ENCODE measurements around the gene AGFG2. TPM values are rescaled to one million over a fixed set of nuclear protein-coding genes. Genes with fewer than 3 reads are reported as not detected.

Gene AGFG2
- total and polyA plus RNA-seq, 9 donors, result 6.1 to 13.7 (median 12.1) TPM

DNA sequence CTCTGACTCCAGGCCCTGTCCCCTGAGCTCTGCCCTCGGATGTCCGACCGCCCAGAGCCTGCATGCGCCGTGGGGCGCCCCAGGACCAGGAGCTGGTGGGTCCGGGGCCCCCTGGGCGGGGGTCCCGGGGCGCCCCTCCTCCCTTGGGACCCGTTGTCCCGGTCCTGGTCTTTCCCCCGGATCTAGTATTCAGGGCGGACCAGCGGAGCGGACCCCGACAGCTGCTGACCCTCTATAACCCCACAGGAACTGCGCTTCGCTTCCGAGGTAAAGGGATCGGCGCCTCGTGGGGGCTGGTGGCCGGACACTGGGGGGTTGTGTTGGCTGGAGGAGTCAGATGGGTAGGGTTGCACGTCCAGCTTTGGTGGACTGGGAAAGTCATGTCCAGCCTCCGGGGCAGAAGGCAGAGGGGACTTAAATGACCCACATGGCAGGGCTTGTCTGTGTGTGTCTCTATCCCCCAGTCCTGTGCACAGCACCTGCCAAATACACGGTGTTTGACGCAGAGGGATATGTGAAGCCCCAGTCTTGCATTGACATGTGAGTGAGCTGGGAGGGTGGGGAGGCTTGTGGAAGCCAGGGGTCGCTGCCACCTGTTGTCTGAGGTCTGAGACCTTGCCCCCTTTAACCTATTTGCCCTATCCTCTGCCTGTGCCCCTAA, 73.9 kb downstream of the AGFG2 start:
- WGBS (ENCODE audit: insufficient coverage), result 1% methylated on average over 15 of the region's 29 CpGs

DNA sequence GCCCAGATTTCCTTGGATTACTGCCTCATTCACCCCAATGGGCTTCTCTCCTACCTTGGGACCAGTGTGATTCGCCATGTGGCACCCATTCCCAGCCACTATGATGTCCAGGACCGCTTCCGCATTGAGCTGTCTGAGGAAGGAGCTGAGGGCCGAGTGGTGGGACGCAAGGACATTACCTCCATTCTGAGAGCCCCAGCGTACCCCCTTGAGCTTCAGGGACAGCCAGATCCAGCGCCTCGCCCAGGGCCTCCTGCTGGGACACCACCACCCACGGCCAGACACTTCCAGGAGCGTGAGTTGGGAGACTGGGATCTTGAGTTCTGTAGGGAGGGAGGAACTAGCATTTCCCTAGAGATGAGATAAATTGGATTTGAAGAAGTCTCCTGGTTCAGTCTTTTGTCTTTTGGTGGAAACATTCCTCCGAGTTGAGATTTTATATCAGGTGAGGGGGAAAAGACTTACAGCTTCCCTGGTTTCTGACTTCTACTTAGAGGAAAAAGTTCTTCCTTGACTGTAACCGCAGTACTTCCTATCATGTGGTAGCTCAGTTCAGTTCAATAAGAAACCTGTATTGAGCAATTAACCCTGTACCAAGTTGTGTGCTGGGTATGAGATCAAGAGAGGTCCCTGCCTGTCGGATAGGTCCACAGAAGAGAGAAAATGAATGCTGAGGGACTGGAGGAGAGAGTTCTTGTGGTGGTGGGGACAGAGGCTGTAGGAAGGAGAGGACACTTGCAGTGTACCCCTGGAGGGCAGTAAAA, 74.6 kb downstream of the AGFG2 start:
- Histone ChIP-seq H3K9me3 (replicated peaks; ENCODE audit: control insufficient read depth, low read depth, low read length) (no peaks in the 10 kb centered on the region), H3K4me3 (ENCODE audit: low read length) (no peak overlapping the region), H3K27ac (ENCODE audit: low read length) (no peak overlapping the region), H3K27me3 (ENCODE audit: control insufficient read depth, insufficient read depth, low read length) (no peaks in the 10 kb centered on the region), H3K4me1 (ENCODE audit: control insufficient read depth, insufficient read depth, low read length) (peaks cover 10% of the 10 kb centered on the region), H3K36me3 (ENCODE audit: control insufficient read depth, insufficient read depth, low read length) (peaks cover 9% of the 10 kb centered on the region)
- DNase-seq, result no peak
- WGBS (ENCODE audit: insufficient coverage), result 97% methylated on average over 5 of the region's 13 CpGs

More for the DNA sequence above, 73.9 kb downstream of the AGFG2 start:
- Histone ChIP-seq H3K4me3 (ENCODE audit: low read length) (peak overlapping the region; percentile 88), H3K27ac (ENCODE audit: low read length) (peak overlapping the region; percentile 52), H3K36me3 (ENCODE audit: control insufficient read depth, insufficient read depth, low read length) (peaks cover 9% of the 10 kb centered on the region), H3K4me1 (ENCODE audit: control insufficient read depth, insufficient read depth, low read length) (peaks cover 10% of the 10 kb centered on the region), H3K9me3 (replicated peaks; ENCODE audit: control insufficient read depth, low read depth, low read length) (no peaks in the 10 kb centered on the region), H3K27me3 (ENCODE audit: control insufficient read depth, insufficient read depth, low read length) (no peaks in the 10 kb centered on the region)
- DNase-seq, result peak; percentile 51

DNA sequence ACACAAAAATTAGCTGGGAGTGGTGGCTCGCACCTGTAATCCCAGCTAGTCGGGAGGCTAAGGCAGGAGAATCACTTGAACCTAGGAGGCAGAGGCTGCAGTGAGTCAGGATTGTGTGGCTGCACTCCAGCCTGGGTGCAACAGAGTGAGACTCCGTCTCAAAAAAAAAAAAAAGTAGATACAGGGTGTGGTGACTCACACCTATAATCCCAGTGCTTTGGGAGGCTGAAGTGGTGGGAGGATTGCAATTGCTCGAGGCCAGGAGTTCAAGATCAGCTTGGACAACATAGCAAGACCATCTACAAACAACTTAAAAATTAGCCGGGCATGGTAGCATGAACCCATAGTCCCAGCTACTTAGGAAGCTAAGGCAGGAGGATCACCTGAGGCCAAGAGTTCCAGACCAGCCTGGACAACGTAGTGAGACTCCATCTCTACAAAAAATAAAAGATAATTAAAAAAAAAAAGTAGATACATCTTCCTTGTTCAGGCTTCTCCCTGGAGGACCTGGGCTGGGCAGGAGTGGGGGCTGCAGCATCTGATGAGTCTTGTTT, 75.4 kb downstream of the AGFG2 start:
- Histone ChIP-seq H3K4me3 (ENCODE audit: low read length) (no peak overlapping the region), H3K36me3 (ENCODE audit: control insufficient read depth, insufficient read depth, low read length) (peaks cover 9% of the 10 kb centered on the region), H3K27ac (ENCODE audit: low read length) (no peak overlapping the region), H3K4me1 (ENCODE audit: control insufficient read depth, insufficient read depth, low read length) (peaks cover 10% of the 10 kb centered on the region), H3K27me3 (ENCODE audit: control insufficient read depth, insufficient read depth, low read length) (no peaks in the 10 kb centered on the region), H3K9me3 (replicated peaks; ENCODE audit: control insufficient read depth, low read depth, low read length) (no peaks in the 10 kb centered on the region)
- 100% methylated on average over 1 of the region's 6 CpGs for WGBS (ENCODE audit: insufficient coverage)
- no peak for DNase-seq

Other genes starting within 250 kb of the AGFG2 start
- not detected for gene SPDYE3, start 231.5 kb upstream of the AGFG2 start, total RNA-seq
- gene SPDYE3, start 231.5 kb upstream of the AGFG2 start, polyA plus RNA-seq (ENCODE audit: insufficient read depth in 1 of 8, insufficient read length in 8 of 8, low replicate concordance in 1 of 8), result 1 to 10 TPM; 4.0 to 6.2 (median 5.3) TPM
- gene PILRB, start 181.1 kb upstream of the AGFG2 start, total RNA-seq, result 13.9 TPM
- gene PILRB, start 181.1 kb upstream of the AGFG2 start, polyA plus RNA-seq (ENCODE audit: insufficient read depth in 1 of 8, insufficient read length in 8 of 8, low replicate concordance in 1 of 8), result 10 to 100 TPM; 11.4 to 39.8 (median 18.0) TPM
- gene PILRA, start 165.7 kb upstream of the AGFG2 start, total RNA-seq, result 1.3 TPM
- 1 to 10 TPM; 1.7 to 6.1 (median 2.3) TPM for gene PILRA, start 165.7 kb upstream of the AGFG2 start, polyA plus RNA-seq (ENCODE audit: insufficient read depth in 1 of 8, insufficient read length in 8 of 8, low replicate concordance in 1 of 8)
- gene ZCWPW1, start 110.5 kb upstream of the AGFG2 start, total RNA-seq, result 5.2 TPM
- gene ZCWPW1, start 110.5 kb upstream of the AGFG2 start, polyA plus RNA-seq (ENCODE audit: insufficient read depth in 1 of 8, insufficient read length in 8 of 8, low replicate concordance in 1 of 8), result 1 to 10 TPM; 4.4 to 8.9 (median 5.4) TPM
- 23.5 TPM for gene MEPCE, start 109.4 kb upstream of the AGFG2 start, total RNA-seq
- 10 to 100 TPM; 32.4 to 44.4 (median 38.5) TPM for gene MEPCE, start 109.4 kb upstream of the AGFG2 start, polyA plus RNA-seq (ENCODE audit: insufficient read depth in 1 of 8, insufficient read length in 8 of 8, low replicate concordance in 1 of 8)
- 21.7 TPM for gene PPP1R35, start 102.7 kb upstream of the AGFG2 start, total RNA-seq
- gene PPP1R35, start 102.7 kb upstream of the AGFG2 start, polyA plus RNA-seq (ENCODE audit: insufficient read depth in 1 of 8, insufficient read length in 8 of 8, low replicate concordance in 1 of 8), result 10 to 100 TPM; 10.9 to 25.2 (median 15.2) TPM
- 1.2 TPM for gene SPACDR, start 74.9 kb upstream of the AGFG2 start, total RNA-seq
- 1 to 10 TPM in 7 of 8 donors, under 1 TPM in 1; 0.98 to 3.4 (median 1.6) TPM for gene SPACDR, start 74.9 kb upstream of the AGFG2 start, polyA plus RNA-seq (ENCODE audit: insufficient read depth in 1 of 8, insufficient read length in 8 of 8, low replicate concordance in 1 of 8)
- 28.9 TPM for gene TSC22D4, start 60.0 kb upstream of the AGFG2 start, total RNA-seq
- gene TSC22D4, start 60.0 kb upstream of the AGFG2 start, polyA plus RNA-seq (ENCODE audit: insufficient read depth in 1 of 8, insufficient read length in 8 of 8, low replicate concordance in 1 of 8), result 10 to 100 TPM; 36.7 to 59.3 (median 47.9) TPM
- gene NYAP1, start 55.3 kb upstream of the AGFG2 start, total RNA-seq, result 1.6 TPM
- 1 to 10 TPM; 1.5 to 2.9 (median 2.5) TPM for gene NYAP1, start 55.3 kb upstream of the AGFG2 start, polyA plus RNA-seq (ENCODE audit: insufficient read depth in 1 of 8, insufficient read length in 8 of 8, low replicate concordance in 1 of 8)
- 0.98 TPM for gene SAP25, start 34.7 kb downstream of the AGFG2 start, total RNA-seq
- gene SAP25, start 34.7 kb downstream of the AGFG2 start, polyA plus RNA-seq (ENCODE audit: insufficient read depth in 1 of 8, insufficient read length in 8 of 8, low replicate concordance in 1 of 8), result 1 to 10 TPM; 1.5 to 8.3 (median 3.8) TPM
- 8.9 TPM for gene LRCH4, start 46.9 kb downstream of the AGFG2 start, total RNA-seq
- 10 to 100 TPM; 19.9 to 35.5 (median 27.9) TPM for gene LRCH4, start 46.9 kb downstream of the AGFG2 start, polyA plus RNA-seq (ENCODE audit: insufficient read depth in 1 of 8, insufficient read length in 8 of 8, low replicate concordance in 1 of 8)
- 0.80 TPM for gene FBXO24, start 47.1 kb downstream of the AGFG2 start, total RNA-seq
- 1 to 10 TPM; 1.1 to 2.2 (median 1.5) TPM for gene FBXO24, start 47.1 kb downstream of the AGFG2 start, polyA plus RNA-seq (ENCODE audit: insufficient read depth in 1 of 8, insufficient read length in 8 of 8, low replicate concordance in 1 of 8)
- gene PCOLCE, start 63.2 kb downstream of the AGFG2 start, total RNA-seq, result 194 TPM
- gene PCOLCE, start 63.2 kb downstream of the AGFG2 start, polyA plus RNA-seq (ENCODE audit: insufficient read depth in 1 of 8, insufficient read length in 8 of 8, low replicate concordance in 1 of 8), result 100 to 1,000 TPM; 201 to 336 (median 279) TPM
- gene MOSPD3, start 73.3 kb downstream of the AGFG2 start, total RNA-seq, result 7.1 TPM
- gene MOSPD3, start 73.3 kb downstream of the AGFG2 start, polyA plus RNA-seq (ENCODE audit: insufficient read depth in 1 of 8, insufficient read length in 8 of 8, low replicate concordance in 1 of 8), result 10 to 100 TPM; 16.0 to 23.5 (median 17.8) TPM
- gene TFR2, start 102.3 kb downstream of the AGFG2 start, total RNA-seq, result 0.22 TPM
- 1 to 10 TPM in 3 of 8 donors, under 1 TPM in 5; 0.64 to 2.2 (median 0.86) TPM for gene TFR2, start 102.3 kb downstream of the AGFG2 start, polyA plus RNA-seq (ENCODE audit: insufficient read depth in 1 of 8, insufficient read length in 8 of 8, low replicate concordance in 1 of 8)
- gene ACTL6B, start 117.2 kb downstream of the AGFG2 start, total RNA-seq, result not detected
- under 1 TPM in 2 of 8 donors, not detected in 6; 0.19 to 0.40 TPM for gene ACTL6B, start 117.2 kb downstream of the AGFG2 start, polyA plus RNA-seq (ENCODE audit: insufficient read depth in 1 of 8, insufficient read length in 8 of 8, low replicate concordance in 1 of 8)
- gene GNB2, start 134.5 kb downstream of the AGFG2 start, total RNA-seq, result 49.5 TPM
- 100 to 1,000 TPM; 146 to 202 (median 154) TPM for gene GNB2, start 134.5 kb downstream of the AGFG2 start, polyA plus RNA-seq (ENCODE audit: insufficient read depth in 1 of 8, insufficient read length in 8 of 8, low replicate concordance in 1 of 8)
- gene GIGYF1, start 155.0 kb downstream of the AGFG2 start, total RNA-seq, result 16.7 TPM
- 10 to 100 TPM; 22.4 to 37.5 (median 29.9) TPM for gene GIGYF1, start 155.0 kb downstream of the AGFG2 start, polyA plus RNA-seq (ENCODE audit: insufficient read depth in 1 of 8, insufficient read length in 8 of 8, low replicate concordance in 1 of 8)
- gene POP7, start 166.9 kb downstream of the AGFG2 start, total RNA-seq, result 31.6 TPM
- 10 to 100 TPM; 23.5 to 28.1 (median 25.1) TPM for gene POP7, start 166.9 kb downstream of the AGFG2 start, polyA plus RNA-seq (ENCODE audit: insufficient read depth in 1 of 8, insufficient read length in 8 of 8, low replicate concordance in 1 of 8)
- gene EPO, start 181.3 kb downstream of the AGFG2 start, total RNA-seq, result not detected
- gene EPO, start 181.3 kb downstream of the AGFG2 start, polyA plus RNA-seq (ENCODE audit: insufficient read depth in 1 of 8, insufficient read length in 8 of 8, low replicate concordance in 1 of 8), result under 1 TPM in 5 of 8 donors, not detected in 3; 0.07 to 0.40 (median 0.18) TPM
- gene ZAN, start 194.4 kb downstream of the AGFG2 start, total RNA-seq, result not detected
- gene ZAN, start 194.4 kb downstream of the AGFG2 start, polyA plus RNA-seq (ENCODE audit: insufficient read depth in 1 of 8, insufficient read length in 8 of 8, low replicate concordance in 1 of 8), result under 1 TPM in 1 of 8 donors, not detected in 7; 0.05 TPM

Data from muscle of leg (tissue), 11 donors.